ENCODE data around the gene AFF1.
"Not testable (repeated sequence)": the region's sequence is repeated elsewhere in the genome, so short reads cannot be mapped to it uniquely, and the experiment has no call there.

AFF1 gene

GRCh38 chr4:87085732-87086131 lies 150.9 kb downstream of the AFF1 start:
- not testable (repeated sequence) for H3K4me2 ChIP-seq (ENCODE audit: low read length); H3K23ac ChIP-seq (ENCODE audit: low read length); H2AFZ ChIP-seq (ENCODE audit: insufficient read depth, low read length, poor library complexity); H3K18ac ChIP-seq (ENCODE audit: low read length); H2BK120ac ChIP-seq (ENCODE audit: insufficient read depth, low read length, poor library complexity); H3K4me3 ChIP-seq (ENCODE audit: low read depth, low read length); DNase-seq; H3K4me1 ChIP-seq (ENCODE audit: control insufficient read depth in 1 of 2, insufficient read depth in 2 of 2, low read length in 2 of 2); H3K27me3 ChIP-seq (ENCODE audit: insufficient read depth, low read length); H2BK12ac ChIP-seq (ENCODE audit: low read length); H4K91ac ChIP-seq (ENCODE audit: low read depth, low read length); H4K12ac ChIP-seq (ENCODE audit: low read depth, low read length); H2BK5ac ChIP-seq (ENCODE audit: low read depth, low read length, poor library complexity); H3K79me2 ChIP-seq (ENCODE audit: control insufficient read depth, insufficient read depth, low read length, poor library complexity); H4K8ac ChIP-seq (ENCODE audit: low read depth, low read length); H3K9me3 ChIP-seq (ENCODE audit: insufficient read depth, low read depth, low read length); H3K27ac ChIP-seq (ENCODE audit: low read depth, low read length); H2AK5ac ChIP-seq (ENCODE audit: low read length); H3K4ac ChIP-seq (ENCODE audit: low read depth, low read length); H3K79me1 ChIP-seq (ENCODE audit: low read length); H3K14ac ChIP-seq (ENCODE audit: low read length); H3K36me3 ChIP-seq (ENCODE audit: control insufficient read depth in 1 of 2, insufficient read depth in 2 of 2, low read length in 2 of 2); H3K9ac ChIP-seq (ENCODE audit: low read length)
- WGBS (ENCODE audit: extremely low coverage, insufficient coverage, insufficient read length): no CpG with 5 or more reads among the region's 11 CpGs

DNA sequence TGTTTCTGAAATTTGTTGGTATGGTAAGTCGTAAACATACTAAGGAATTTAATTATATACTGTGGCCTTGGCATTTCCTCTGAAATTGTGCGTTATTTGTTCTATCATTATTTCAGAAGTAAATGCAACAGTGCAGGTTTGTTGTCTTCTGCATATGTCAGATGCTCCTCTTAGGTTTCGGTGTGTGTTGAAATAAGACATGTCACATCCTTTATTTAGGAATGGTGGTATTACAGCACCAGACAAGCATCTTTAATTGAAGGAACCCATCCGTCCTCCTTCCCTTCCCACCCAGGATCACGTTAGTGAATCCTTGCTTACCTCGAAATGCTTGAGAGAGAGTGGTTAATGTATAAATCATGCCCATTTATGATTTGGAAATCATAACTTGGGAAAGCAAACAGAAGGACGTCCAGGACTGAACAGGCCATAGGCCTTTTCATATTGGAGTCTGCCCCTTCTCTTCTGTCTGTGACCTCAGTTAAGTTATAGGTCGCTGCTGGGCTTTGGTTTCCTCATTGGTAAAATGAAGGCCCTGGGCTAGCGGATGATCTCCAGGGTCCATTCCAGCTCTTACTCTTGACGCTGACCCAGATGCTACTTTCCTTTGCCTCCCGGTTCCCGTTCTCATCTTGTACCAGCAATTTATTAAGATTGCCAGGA lies 151.5 kb downstream of the AFF1 start:
- no peaks in the 10 kb centered on the region for H3K27me3 ChIP-seq (ENCODE audit: insufficient read depth, low read length)
- no peak overlapping the region for H2BK5ac ChIP-seq (ENCODE audit: low read depth, low read length, poor library complexity)
- no peak overlapping the region for H2AK5ac ChIP-seq (ENCODE audit: low read length)
- H2AFZ ChIP-seq (ENCODE audit: insufficient read depth, low read length, poor library complexity): no peak overlapping the region
- no peak overlapping the region for H4K8ac ChIP-seq (ENCODE audit: low read depth, low read length)
- no peaks in the 10 kb centered on the region for H3K79me2 ChIP-seq (ENCODE audit: control insufficient read depth, insufficient read depth, low read length, poor library complexity)
- no peak overlapping the region for H3K18ac ChIP-seq (ENCODE audit: low read length)
- no peaks in the 10 kb centered on the region for H3K9me3 ChIP-seq (ENCODE audit: insufficient read depth, low read depth, low read length)
- H3K27ac ChIP-seq (ENCODE audit: low read depth, low read length): no peak overlapping the region
- no peak overlapping the region for H3K4me2 ChIP-seq (ENCODE audit: low read length)
- no peak overlapping the region for H4K91ac ChIP-seq (ENCODE audit: low read depth, low read length)
- no peak for DNase-seq
- H3K4me1 ChIP-seq (ENCODE audit: control insufficient read depth in 1 of 2, insufficient read depth in 2 of 2, low read length in 2 of 2): peaks cover 0 to 2% of the 10 kb centered on the region in 2 experiments
- H3K4me3 ChIP-seq (ENCODE audit: low read depth, low read length): no peak overlapping the region
- no peak overlapping the region for H3K4ac ChIP-seq (ENCODE audit: low read depth, low read length)
- H2BK120ac ChIP-seq (ENCODE audit: insufficient read depth, low read length, poor library complexity): no peak overlapping the region
- H3K14ac ChIP-seq (ENCODE audit: low read length): no peak overlapping the region
- no CpG with 5 or more reads among the region's 12 CpGs for WGBS (ENCODE audit: extremely low coverage, insufficient coverage, insufficient read length)
- no peak overlapping the region for H3K23ac ChIP-seq (ENCODE audit: low read length)
- no peaks in the 10 kb centered on the region for H3K36me3 ChIP-seq (ENCODE audit: control insufficient read depth in 1 of 2, insufficient read depth in 2 of 2, low read length in 2 of 2)
- no peaks in the 10 kb centered on the region for H3K79me1 ChIP-seq (ENCODE audit: low read length)
- no peak overlapping the region for H3K9ac ChIP-seq (ENCODE audit: low read length)
- H2BK12ac ChIP-seq (ENCODE audit: low read length): no peak overlapping the region
- H4K12ac ChIP-seq (ENCODE audit: low read depth, low read length): no peak overlapping the region

DNA sequence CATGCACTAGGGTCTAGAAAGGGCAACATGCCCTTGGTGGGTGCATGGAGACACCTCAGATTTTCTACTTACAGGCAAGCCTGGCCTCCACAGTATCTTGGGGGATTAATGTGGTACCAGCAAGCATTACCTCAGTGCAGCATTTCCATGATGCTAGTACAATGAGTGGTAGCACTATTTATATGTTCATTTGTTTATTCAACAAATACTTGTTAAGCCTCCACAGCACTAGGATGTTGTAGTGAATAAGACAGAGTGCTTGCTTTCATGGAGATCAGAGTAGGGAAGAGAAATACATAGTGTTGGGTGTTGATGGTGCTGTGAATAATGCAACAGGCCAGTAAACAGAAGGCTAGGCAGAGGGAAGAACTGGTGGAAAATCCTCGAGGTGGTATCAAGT lies 152.2 kb downstream of the AFF1 start:
- no peak overlapping the region for H3K4ac ChIP-seq (ENCODE audit: low read depth, low read length)
- no peak overlapping the region for H2AFZ ChIP-seq (ENCODE audit: insufficient read depth, low read length, poor library complexity)
- no peak overlapping the region for H2BK120ac ChIP-seq (ENCODE audit: insufficient read depth, low read length, poor library complexity)
- H3K14ac ChIP-seq (ENCODE audit: low read length): no peak overlapping the region
- no peak overlapping the region for H3K4me3 ChIP-seq (ENCODE audit: low read depth, low read length)
- no peak overlapping the region for H3K18ac ChIP-seq (ENCODE audit: low read length)
- no peak overlapping the region for H3K27ac ChIP-seq (ENCODE audit: low read depth, low read length)
- no peak overlapping the region for H4K8ac ChIP-seq (ENCODE audit: low read depth, low read length)
- no peak overlapping the region for H3K23ac ChIP-seq (ENCODE audit: low read length)
- no peak overlapping the region for H4K91ac ChIP-seq (ENCODE audit: low read depth, low read length)
- peaks cover 0 to 2% of the 10 kb centered on the region in 2 experiments for H3K36me3 ChIP-seq (ENCODE audit: control insufficient read depth in 1 of 2, insufficient read depth in 2 of 2, low read length in 2 of 2)
- H3K79me1 ChIP-seq (ENCODE audit: low read length): no peaks in the 10 kb centered on the region
- H3K27me3 ChIP-seq (ENCODE audit: insufficient read depth, low read length): no peaks in the 10 kb centered on the region
- no peak overlapping the region for H2AK5ac ChIP-seq (ENCODE audit: low read length)
- no CpG with 5 or more reads among the region's 1 CpG for WGBS (ENCODE audit: extremely low coverage, insufficient coverage, insufficient read length)
- H3K9me3 ChIP-seq (ENCODE audit: insufficient read depth, low read depth, low read length): no peaks in the 10 kb centered on the region
- no peak overlapping the region for H2BK12ac ChIP-seq (ENCODE audit: low read length)
- no peak for DNase-seq
- H3K9ac ChIP-seq (ENCODE audit: low read length): no peak overlapping the region
- H4K12ac ChIP-seq (ENCODE audit: low read depth, low read length): no peak overlapping the region
- H3K4me1 ChIP-seq (ENCODE audit: control insufficient read depth in 1 of 2, insufficient read depth in 2 of 2, low read length in 2 of 2): peaks cover 0 to 2% of the 10 kb centered on the region in 2 experiments
- H2BK5ac ChIP-seq (ENCODE audit: low read depth, low read length, poor library complexity): no peak overlapping the region
- no peaks in the 10 kb centered on the region for H3K79me2 ChIP-seq (ENCODE audit: control insufficient read depth, insufficient read depth, low read length, poor library complexity)
- no peak overlapping the region for H3K4me2 ChIP-seq (ENCODE audit: low read length)

GRCh38 chr4:87087420-87087819 lies 152.6 kb downstream of the AFF1 start:
- Histone ChIP-seq H2AK5ac (ENCODE audit: low read length) (no peak overlapping the region), H2AFZ (ENCODE audit: insufficient read depth, low read length, poor library complexity) (no peak overlapping the region), H3K79me2 (ENCODE audit: control insufficient read depth, insufficient read depth, low read length, poor library complexity) (no peaks in the 10 kb centered on the region), H3K4me3 (ENCODE audit: low read depth, low read length) (no peak overlapping the region), H3K4ac (ENCODE audit: low read depth, low read length) (no peak overlapping the region), H4K12ac (ENCODE audit: low read depth, low read length) (no peak overlapping the region), H2BK120ac (ENCODE audit: insufficient read depth, low read length, poor library complexity) (no peak overlapping the region), H3K9me3 (ENCODE audit: insufficient read depth, low read depth, low read length) (no peaks in the 10 kb centered on the region), H3K36me3 (ENCODE audit: control insufficient read depth in 1 of 2, insufficient read depth in 2 of 2, low read length in 2 of 2) (peaks cover 0 to 3% of the 10 kb centered on the region in 2 experiments), H3K27ac (ENCODE audit: low read depth, low read length) (no peak overlapping the region), H3K9ac (ENCODE audit: low read length) (no peak overlapping the region), H2BK5ac (ENCODE audit: low read depth, low read length, poor library complexity) (no peak overlapping the region), H3K14ac (ENCODE audit: low read length) (no peak overlapping the region), H3K18ac (ENCODE audit: low read length) (no peak overlapping the region), H3K4me2 (ENCODE audit: low read length) (no peak overlapping the region), H3K79me1 (ENCODE audit: low read length) (no peaks in the 10 kb centered on the region), H4K8ac (ENCODE audit: low read depth, low read length) (no peak overlapping the region), H3K27me3 (ENCODE audit: insufficient read depth, low read length) (no peaks in the 10 kb centered on the region), H4K91ac (ENCODE audit: low read depth, low read length) (no peak overlapping the region), H3K23ac (ENCODE audit: low read length) (no peak overlapping the region), H2BK12ac (ENCODE audit: low read length) (no peak overlapping the region), H3K4me1 (ENCODE audit: control insufficient read depth in 1 of 2, insufficient read depth in 2 of 2, low read length in 2 of 2) (peaks cover 0 to 2% of the 10 kb centered on the region in 2 experiments)
- no CpG with 5 or more reads among the region's 1 CpG for WGBS (ENCODE audit: extremely low coverage, insufficient coverage, insufficient read length)
- peak; percentile 27 to 57 for DNase-seq

Data from trophoblast cell (in vitro differentiated cells and primary cell).